Right renal cortex interstitium (tissue), 3 donors: Measurements from ENCODE around the gene PTPRD. TPM values are rescaled to one million over a fixed set of nuclear protein-coding genes. Genes with fewer than 3 reads are reported as not detected.

Experiments used
- DNase-seq, 3 donors: peaks; one replicate each; pipeline ENCODE4 v3.0.0-alpha.2; 2013; ENCODE audit warnings: low read depth in 3 of 3, low spot score in 2 of 3
- polyA plus RNA-seq, 3 donors: library from polyadenylated mRNA; unstranded; fragments of 120-200 nt; gene quantifications; one replicate each; pipeline ENCODE4 v1.2.1, GENCODE V29; 2013; ENCODE audit not compliant: insufficient read length in 3 of 3

Gene PTPRD
- polyA plus RNA-seq, 3 donors, result 92.4 to 109 (median 101) TPM

DNA sequence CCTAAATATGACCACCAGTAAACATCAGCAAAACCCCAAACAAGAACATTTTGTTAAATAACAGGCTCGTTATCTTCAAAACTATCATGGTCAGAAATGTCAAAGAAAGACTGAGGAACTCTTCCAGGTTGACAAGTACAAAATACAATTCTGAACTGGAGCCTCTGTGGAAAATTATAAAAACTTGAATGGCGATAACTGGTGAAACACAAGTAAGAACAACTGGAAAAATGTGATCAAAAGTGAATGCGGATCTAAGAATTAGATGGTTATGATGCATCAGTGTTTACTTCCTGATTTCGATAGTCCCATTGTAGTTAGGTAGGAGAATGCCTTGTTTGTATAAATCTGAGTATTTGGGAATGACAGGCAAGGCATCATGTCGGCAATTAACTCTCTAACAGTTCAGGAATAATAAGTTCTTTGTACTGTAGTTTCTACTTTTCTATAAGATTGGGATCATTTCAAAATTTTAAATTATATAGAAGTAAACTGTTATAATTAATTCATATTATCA is 2073.1 kb downstream of the PTPRD start:
- no peak for DNase-seq

DNA sequence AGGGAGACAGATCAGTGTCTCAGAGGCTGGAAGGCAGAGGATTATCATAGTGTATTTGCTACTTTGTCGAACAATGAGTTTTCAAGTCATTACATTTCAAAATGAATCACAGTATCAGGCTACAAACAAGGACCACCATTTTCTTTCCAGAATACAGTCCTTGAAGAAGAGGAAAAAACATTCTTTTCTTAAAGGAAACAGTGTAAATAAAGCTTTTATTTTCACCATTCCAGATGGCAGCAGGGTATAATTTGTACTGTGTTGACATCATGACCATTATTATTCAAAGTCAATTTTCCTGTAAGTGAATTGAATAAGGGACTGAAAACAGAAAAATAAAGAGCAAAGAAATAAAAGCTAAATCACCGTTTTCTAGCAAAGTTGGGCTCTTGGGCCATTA is 2076.0 kb downstream of the PTPRD start:
- no peak for DNase-seq

DNA sequence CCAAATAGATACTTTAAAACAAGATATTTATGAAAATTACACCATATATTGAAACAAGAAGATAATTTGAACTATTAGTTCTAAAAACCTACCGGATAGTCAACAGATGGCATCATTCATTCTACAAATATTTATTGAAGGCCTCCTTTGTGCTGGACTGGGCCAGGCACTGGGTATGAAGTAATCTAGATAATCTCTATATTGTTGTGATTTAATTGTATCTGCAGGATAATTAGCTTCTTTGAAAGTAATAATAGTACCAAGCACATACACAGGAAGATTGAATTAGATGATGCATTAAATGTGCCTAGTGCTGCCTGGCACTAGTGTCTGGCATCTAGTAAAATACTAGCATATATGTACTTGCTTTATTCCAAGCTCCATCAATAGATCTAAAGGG is 2078.0 kb downstream of the PTPRD start:
- no peak for DNase-seq

DNA sequence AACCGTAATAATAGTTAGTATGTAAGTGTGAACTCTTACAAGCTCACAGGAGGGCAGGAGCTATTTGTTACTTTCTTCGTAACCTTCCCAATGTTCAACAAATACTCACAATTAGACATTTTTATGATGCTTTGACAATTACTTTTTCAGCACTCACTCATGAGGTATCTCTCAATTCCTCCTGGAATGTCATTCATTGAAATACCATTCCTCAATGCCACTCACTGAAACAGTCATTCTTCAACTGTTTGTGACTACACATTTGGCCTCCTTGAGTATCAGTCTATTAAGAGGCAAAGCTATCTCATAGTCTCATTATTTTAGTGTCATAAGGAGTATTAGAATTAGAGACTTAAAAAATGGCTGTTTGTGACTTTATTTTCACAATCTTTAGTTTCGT is 2079.1 kb downstream of the PTPRD start:
- DNase-seq, result no peak

DNA sequence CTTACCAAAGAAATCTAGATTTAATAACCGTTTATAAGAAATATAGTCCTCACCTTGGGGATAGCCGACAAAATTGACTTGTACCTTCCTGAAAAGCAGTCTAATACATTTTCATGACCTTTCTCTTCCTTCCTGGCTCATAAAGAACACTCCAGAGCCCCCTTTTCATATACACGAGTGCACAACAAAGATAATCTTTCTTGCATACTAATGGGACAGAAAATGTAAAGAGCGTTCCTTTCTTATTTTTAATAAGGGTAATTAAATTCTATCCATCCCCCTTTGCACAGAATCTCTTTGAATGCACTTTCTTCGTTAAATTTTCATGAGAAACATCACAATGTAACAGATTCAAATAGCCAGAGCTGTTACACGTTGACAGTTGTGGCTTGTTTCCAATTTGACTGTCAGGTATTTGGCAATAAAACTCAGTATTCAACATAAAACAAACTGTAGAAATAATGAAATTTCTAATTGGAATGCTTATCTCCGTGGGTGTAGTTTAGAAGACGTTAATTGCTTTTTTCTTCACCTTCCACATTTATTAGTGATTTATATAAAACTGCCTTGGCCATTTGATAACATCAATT is 2080.9 kb downstream of the PTPRD start:
- DNase-seq, result no peak

DNA sequence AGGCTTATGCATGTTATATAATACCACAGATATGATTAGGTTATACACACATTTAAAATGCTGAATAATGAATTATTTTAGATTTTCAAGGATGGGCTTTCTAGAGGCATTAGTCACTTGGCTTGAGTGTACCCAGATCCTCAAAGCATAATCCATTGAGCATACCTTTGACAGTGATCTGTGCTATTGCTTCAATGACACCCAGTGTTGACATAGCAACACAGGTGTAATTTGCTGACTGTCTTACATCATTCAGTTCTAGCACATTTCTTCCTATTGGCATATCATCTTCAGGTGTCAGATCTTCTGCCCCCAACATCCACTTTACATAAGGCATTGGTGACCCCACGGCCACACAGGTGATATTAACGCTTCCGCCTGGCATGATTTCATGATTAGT is 2091.7 kb downstream of the PTPRD start:
- no peak for DNase-seq

DNA sequence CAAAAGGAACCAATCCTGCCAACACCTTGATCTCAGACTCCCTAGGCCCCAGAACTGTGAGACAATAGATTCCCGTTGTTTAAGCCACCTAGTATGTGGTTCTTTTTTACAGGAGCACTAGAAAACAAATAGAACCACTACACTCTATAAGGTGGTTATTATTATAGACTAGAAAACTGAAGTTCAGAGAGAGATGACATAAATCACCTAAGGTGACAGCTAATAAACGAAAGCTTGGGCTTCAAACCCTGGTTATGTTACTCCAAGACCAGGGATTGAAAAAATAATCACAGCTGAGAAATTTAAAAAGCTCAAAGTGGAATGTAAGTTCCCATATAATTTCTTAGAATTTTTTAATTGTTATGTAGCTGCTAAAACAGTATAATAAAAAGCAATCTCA is 2097.1 kb downstream of the PTPRD start:
- DNase-seq, result no peak

DNA sequence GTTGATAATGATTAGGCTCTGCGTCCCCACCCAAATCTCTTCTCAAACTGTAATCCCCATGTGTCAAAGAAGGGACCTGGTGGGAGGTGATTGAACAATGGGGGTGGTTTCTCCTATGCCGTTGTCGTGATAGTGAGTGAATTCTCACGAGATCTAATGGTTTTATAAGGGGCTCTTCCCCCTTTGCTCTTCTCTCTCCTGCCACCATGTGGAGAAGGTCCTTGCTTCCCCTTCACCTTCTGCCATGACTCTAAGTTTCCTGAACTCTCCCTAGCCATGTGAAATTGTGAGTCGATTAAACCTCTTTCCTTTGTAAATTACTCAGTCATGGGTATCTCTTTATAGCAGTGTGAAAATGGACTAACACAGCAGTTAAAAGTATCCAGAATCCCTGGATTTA is 2098.0 kb downstream of the PTPRD start:
- no peak for DNase-seq

DNA sequence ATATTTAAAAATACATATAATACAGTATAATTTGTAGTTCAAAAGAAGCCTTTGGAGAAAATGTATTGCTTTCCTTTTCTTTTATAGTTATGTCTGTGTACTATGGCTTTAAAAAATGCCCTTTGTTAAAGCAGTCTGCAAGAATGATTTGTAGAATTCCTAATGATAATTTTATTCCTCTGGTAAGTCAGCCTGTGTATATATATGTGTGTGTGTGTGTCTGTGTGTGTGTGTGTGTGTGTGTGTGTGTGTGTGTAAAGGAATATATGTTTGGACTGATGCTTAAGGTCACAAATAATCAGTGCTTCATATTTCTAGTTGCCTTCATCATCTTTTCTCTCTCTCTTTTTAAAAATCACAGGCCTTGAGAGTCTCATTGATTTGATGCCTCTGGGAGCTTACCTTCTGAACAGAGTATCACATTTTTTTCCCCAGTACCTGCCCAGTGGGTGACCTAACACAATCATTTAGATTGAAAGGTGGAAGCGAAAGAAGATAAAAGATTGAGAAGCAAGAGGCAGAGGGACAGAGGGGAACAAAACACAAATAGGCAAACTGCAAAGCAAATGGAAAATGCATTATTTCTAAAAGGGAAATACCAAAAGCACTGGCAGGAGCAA is 2104.0 kb downstream of the PTPRD start:
- no peak for DNase-seq

DNA sequence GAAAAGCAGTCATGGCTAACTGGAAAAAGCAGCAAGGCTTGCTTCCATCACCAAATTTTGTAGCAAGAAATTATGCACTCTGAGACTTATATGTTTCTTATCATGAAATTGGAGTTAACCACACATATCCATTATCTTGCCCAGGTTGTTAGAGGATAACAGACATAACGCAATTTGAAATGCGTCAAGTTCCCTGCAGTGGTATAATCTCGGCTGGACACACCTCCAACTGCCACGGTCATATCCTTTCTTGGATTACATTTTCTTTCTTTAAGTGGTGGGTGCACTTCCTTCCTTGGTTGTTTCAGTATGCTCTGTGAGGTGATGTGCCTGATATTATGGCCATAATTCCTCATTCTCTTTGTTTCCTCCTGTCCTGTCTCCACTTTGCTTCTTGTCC is 2118.2 kb downstream of the PTPRD start:
- no peak for DNase-seq

DNA sequence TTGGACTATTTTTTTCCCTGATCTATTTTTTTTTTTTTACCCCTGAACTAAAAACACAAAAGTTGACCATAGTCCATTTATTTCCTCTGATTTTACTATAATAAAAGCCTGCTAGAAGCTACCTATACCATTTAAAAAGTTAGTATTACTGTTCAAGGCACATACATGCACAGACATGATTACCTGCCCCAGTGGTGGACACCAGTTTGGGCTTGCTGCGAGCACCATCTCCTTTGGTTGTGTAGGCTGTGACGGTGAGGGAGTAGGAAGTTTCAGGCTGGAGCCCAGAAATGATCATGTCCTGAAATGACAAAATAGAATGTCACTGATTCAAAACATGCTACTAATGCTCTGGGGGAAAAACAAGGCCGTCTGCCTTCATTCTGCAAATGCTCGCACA is 2120.1 kb downstream of the PTPRD start:
- DNase-seq, result no peak

DNA sequence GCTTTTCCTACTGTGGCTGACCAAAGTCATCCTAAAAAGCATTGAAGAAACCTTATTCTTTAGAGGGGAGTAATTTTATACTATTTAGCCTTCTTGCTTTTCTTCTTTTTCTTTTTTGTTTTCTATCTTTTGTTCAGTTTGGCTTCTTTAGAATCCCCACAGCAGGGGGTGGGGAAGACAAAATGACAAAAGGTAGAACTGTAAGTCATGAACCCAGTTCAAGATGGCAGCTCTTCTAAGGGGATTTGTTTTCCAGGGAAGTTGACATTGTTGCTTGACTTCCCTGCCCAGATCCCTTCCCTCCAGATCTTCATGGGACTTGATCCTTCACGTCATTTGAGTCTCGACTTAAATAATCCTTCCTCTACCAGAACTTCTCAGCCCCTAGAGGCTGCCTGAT is 2120.8 kb downstream of the PTPRD start:
- DNase-seq, result no peak

DNA sequence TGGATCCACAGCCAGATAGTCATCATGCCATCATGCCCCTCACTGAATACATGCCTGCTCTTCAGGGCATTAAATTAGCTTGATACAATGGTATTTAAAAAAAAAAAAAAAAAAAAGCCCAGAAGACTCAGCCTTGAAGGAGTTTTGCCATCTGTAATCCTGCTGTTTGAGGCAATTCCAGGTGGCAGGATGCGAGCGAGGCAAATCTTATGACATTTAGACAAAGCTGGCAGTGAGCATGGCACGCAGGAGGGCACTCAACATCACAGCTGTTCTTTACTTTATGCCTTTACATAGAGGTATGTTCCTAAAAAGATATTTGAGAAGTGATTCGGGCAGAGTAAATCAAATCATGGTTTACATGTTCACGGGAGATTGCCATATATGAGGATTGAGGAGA is 2121.2 kb downstream of the PTPRD start:
- DNase-seq, result no peak

DNA sequence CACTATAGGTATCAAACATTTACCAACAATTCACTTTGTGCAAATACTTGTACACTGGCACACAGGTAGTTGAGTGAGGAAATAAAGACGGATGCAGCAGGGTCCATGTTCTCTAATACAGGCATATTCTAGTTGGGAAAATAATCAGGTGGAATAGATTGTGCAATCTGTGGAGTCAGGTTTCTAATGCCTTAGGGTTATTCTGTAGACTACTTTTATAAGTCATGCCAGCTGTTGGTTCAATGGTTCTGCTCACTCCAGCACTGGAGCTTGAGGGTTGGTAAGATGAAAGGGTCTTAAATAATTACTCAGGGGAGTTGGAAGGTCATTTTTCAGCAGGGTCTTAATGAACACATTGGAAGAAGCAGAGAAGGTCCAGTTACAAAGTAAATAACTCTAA is 2123.0 kb downstream of the PTPRD start:
- no peak for DNase-seq

DNA sequence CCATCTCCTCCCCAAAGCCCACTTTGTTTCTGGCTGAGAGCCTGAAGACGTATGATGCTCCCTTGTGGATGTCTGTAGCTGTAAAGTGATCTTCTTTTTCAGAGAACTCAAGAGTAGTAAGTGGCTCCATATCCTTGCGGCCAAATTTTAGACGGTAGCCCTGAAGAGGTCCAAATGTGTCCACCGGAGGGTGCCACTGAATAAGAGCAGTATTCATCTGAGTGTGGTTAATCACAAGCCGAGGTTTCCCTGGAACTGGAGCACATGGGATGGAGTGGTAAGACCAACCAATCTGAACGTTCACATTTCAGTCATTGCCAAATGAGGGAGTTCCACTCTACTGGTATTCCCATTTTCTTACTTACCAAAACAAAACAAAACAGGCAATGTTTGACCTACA is 2126.7 kb downstream of the PTPRD start:
- no peak for DNase-seq

DNA sequence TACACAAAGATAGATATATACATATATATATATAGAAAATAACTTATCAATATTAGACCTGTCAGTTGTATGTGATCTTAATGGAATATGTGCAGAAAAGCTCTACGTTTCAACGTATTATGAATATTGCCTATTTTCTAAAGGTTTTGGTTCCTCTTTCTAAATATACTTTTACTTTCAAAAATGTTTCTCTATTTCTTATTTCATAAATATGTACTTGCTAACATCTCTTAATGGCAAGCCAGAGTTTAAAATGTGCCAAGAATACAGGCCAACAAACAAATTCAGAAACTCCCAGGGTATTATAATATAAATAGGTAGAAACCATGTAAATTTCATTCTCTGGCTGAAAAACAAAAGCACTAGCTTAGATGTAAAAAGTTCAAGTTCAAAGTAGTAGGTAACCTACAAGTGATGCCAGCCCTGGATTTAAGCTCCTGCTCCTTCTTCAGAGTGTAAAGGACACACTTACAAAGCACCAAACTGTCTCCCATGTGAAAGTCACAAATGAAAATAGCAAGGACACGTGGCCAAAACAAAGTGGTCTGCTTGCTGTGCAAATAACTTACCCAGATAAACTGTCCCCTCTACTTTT is 2128.1 kb downstream of the PTPRD start:
- DNase-seq, result no peak

DNA sequence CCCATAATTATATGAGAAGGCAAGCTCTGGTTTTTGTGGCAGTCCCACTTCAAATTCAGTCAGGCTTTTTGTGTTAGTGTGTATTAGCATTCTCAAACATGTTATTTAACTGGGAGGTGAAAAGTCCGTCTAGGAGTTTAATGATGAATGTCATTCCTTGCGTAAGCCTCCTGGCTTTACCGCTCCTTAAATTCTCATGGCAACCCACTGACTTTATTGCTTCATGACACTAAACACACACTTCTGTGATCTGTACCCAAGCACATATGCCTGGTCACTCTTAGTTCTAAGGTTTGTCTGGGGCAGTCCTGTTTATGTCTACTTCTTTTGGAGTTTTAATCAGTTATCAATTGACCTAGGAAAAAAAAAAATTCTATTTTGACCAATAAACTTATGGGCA is 2135.4 kb downstream of the PTPRD start:
- DNase-seq, result no peak

DNA sequence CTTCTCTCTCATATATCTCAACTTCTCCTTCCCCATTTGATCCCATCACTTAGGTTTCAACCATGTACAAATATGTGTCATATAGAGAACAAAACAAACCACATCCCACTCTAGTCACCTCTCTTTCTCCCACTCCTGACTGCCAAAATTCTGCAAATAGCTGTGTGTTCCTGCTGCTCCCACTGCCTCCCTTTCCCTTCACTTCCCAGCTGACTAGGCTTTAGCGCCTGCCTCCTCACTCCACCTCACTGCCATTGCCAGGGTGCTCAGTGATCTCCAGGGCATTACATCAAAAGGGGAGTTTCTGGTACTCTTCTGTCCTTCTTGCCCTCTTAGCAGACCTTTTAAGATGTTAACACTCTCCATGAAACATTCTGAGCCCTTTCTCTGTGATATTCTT is 2137.9 kb downstream of the PTPRD start:
- no peak for DNase-seq

DNA sequence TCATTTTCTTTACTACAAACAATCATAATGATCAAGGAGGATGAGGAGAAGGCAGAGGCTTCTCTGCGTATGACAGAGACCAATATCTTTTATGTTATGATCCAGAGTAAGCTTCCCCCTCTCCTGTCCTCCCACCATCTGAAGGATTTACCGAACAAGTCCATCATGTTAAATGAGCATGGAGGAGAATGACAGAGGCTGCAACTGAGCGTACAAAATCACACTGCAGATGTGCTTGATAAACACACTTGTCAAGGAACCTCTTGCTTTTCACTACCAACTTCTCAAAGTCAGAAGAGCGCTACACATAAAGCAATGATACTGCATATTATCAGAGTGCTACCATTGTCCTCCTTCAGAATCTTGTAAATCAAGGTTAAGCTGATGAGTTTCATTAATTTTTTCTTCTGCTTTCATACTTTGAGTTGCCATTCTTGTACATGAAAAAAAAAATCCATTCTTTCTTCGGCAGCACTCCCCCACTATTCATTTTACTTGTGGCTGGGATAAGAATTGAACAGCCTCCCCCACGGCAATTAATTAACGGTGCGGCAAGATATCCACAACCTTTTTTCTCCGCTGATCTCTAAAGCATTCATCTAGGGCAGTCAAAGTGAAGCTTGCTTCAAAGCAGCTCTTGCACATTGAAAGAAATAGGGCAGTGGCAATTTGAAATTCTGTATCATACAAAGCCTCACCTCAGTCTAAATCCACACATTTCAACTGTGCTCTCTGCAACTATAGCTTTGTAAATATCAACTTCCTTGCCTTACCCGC is 2139.4 kb downstream of the PTPRD start:
- DNase-seq, result no peak

DNA sequence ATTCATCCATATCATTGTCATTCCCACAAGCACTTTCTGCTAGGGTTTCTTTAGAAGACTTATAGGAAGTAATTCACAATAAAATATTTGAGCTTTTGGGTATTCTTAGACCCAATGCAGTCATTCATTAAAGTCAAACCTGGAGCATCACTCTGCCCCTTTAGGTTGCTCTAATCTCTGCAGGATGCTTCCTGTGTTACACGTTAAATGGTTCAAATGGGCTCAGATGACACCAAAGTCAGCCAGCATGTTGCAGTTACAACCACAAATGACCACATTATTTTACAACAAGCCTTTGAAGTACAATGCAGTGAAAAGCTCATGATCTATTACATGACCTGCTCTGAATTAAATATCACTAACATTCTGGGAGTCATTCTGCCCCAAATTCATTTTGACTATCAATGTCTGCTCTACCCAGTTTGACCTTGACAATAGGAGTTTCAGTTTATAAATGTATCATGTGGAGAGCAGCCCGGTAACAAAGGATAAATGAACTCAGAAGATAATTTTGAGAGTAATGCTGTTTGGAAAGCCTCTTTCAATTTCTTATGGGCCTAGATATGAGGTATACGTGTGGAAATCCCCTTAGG is 2144.7 kb downstream of the PTPRD start:
- no peak for DNase-seq

DNA sequence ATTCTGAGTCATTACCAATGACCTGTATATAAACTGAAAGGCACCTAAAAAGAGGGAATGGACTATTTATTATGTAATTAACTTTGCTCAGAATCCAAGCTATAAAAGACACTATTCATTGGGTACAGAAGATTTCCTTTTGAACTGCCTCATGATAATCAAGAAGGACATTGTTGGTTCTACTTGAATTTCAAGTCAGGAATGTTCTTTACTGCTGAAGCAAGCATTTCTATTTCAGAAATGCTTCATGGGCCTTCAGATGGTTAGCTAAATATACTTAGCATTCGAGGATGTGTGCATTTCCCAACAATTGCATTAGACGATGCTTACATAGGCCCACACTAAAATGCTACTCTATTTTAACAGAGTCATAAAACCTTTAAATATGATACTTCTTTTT is 2155.0 kb downstream of the PTPRD start:
- no peak for DNase-seq
